HG02884 (cell line): ENCODE data around the gene SIDT2.

Source experiments
- ATAC-seq: cut with Tn5 transposase; IDR thresholded peaks from one replicate; pipeline ENCODE4 v1.9.1; 2021; ENCODE audit warnings: mild to moderate bottlenecking, moderate library complexity; ENCODE audit not compliant: unreplicated experiment

Gene SIDT2

GRCh38 chr11:117220568-117220967 is 42.0 kb downstream of the SIDT2 start:
- ATAC-seq: no peak

DNA sequence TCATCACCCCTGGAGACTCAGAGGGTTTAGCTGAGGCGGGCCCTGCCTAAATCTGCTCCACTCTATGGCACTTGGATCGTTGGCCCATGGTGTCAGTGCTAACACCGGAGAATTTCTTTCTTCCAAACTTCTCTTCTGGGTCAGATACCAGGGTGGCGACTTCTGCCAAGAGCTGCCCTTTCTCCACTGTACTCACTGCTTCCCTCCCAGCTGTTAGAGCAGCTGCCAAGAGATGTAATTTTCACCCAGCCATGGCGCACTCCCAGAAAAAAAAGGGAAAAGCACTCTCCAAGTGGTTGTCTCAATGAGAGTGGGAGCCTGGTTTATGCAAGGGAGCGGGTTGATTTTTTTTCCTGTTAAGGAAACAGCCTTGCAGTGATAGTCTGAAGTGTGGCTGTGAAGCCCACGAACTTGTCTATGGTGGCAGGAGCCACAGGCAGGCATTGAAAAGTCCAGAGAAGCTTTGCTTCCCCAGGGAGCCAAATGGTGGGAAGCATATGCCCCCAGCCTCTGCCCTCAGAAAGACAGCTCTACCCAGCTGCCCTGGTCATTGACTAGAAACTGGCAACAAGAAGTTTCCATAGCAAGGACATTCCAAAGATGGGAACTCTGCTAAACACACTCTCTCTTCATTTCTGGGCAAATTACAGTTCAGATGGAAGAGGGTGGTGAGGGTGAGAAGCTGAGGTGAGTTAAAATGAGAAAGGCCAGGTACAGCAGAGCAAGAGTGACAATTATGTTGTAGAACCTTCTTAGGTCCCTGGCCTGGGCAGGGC is 42.6 kb downstream of the SIDT2 start:
- no peak for ATAC-seq

GRCh38 chr11:117221775-117222517 is 43.4 kb downstream of the SIDT2 start:
- ATAC-seq: no peak

- no peak for ATAC-seq
Measured at GRCh38 chr11:117222991-117223740, 44.6 kb downstream of the SIDT2 start.

- no peak for ATAC-seq
Measured at GRCh38 chr11:117223741-117224689, 45.5 kb downstream of the SIDT2 start.

DNA sequence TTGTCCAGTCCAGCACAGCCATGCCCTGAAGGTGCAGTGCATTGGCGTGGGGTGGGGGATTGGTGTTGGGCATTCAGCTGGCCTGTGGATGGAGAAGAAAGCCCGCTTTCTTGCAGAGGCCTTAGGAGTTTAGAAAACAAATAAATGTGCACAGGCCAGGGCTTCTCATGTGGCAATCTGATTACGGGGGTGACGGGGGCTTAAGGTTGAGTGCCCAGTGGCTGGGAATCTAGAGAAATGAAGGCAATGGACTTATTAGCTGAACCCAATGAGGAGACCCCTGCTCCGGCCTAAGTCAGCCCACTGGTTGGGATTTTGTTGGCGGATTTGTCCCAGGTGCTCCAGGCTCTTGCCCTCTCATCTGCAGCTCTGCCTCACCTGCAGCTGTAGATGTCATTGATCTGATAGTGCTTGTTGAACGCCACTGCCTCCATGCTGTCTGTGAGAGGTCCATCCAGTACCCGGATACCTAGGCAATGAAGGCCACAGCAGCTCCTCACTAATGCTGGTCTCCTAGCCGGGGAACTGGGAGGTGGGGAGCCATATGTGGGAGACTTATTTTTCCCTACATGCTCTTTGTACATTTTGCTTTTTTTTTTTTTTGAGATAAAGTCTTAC is 47.1 kb downstream of the SIDT2 start:
- ATAC-seq: no peak

GRCh38 chr11:117226388-117227385 is 48.1 kb downstream of the SIDT2 start:
- ATAC-seq: peak; percentile 46

- no peak for ATAC-seq
Measured at GRCh38 chr11:117228091-117228490, 49.5 kb downstream of the SIDT2 start.

- no peak for ATAC-seq
Measured at GRCh38 chr11:117229411-117229810, 50.9 kb downstream of the SIDT2 start.

DNA sequence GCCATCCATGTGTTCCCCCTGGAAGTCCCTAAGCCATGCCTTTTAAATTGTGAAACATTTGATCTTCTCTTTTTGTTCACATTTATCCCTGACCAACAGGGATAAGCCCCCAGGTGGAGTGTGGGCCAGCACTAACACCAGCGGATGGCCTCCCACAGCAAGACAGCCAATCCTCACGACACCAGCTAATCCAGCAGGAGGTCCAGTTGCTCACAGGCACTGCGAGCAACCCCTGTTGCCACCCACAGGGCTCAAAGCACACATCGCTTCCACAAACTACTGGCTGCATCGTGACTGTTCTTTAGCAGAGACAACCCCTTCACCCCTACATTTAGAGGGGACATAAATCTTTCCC is 51.4 kb downstream of the SIDT2 start:
- no peak for ATAC-seq

GRCh38 chr11:117230286-117230961 is 51.9 kb downstream of the SIDT2 start:
- no peak for ATAC-seq

GRCh38 chr11:117230999-117231841 is 52.7 kb downstream of the SIDT2 start:
- no peak for ATAC-seq

GRCh38 chr11:117231842-117232091 is 53.2 kb downstream of the SIDT2 start, which contains the start of gene PCSK7:
Gene PCSK7 (minus strand): TSS chr11:117232073. CDS start chr11:117229844, 2,229 bp downstream.
- ATAC-seq: no peak

DNA sequence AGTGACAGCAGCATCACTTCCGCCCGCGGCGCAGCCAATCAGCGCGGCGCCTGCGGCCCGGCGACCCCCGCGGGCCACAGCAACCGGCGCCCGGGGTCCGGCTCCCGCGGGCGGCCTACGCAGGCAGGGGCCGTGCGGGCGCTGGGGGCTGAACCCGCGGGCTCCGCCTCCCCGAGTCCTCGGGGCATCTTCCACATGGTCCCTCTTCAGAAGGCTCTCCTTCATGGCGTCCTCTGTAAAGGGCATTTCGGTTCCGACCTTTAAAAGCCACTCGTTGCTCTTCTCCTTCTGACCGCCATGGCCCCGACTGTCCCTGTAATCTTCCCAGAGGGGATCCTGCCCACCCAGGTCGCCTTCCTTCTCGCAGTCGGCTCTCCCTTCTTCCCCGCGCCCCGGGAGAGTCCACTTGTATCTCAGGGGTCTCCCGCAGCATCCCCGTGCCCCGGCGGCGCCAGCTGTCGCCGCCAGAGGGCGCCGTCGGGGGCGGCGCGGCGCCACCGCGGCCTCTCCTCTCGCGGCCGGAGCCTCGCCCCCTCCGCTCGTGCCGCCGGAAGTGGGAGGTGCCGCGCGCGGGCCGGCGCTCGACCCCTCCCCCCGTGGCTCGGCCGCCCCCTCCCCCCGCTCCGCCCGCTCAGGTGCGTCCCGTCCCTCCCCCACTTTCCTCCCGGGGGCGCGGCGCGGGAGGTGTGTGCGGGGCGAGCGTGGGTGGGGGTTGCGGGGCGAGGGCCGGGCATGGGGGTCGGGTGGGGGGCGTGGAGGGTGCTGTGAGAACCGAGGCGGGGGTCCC is 53.7 kb downstream of the SIDT2 start, which contains the start of gene RNF214:
Gene RNF214, plus strand, starts transcription at position 580 of the 787 bp plus-strand sequence. CDS start 1,602 bp downstream, outside the sequence.
- ATAC-seq: peak; percentile 56

- no peak for ATAC-seq
Measured at GRCh38 chr11:117232911-117233409, 54.4 kb downstream of the SIDT2 start.

- ATAC-seq: no peak
Measured at GRCh38 chr11:117238221-117238620, 59.7 kb downstream of the SIDT2 start.
